Sigmoid colon (tissue), 7 donors: ENCODE data around the gene PSMA6. TPM values are rescaled to one million over a fixed set of nuclear protein-coding genes. Genes with fewer than 3 reads are reported as not detected.

Experiments used
- DNase-seq: peaks from one replicate; pipeline ENCODE4 v3.0.0-alpha.2; 2019
- H3K27ac ChIP-seq, 4 donors: fragments of 200-600 bp; sonication (generic); one replicate each; pipeline ENCODE4 v1.5.1; 2016 to 2019; ENCODE audit warnings: mild to moderate bottlenecking in 1 of 4
- H3K27me3 ChIP-seq, 3 donors: fragments of 200-600 bp; sonication (generic); one replicate each; pipeline ENCODE4 v1.5.1; 2019; ENCODE audit warnings: mild to moderate bottlenecking in 1 of 3
- H3K36me3 ChIP-seq, 4 donors: fragments of 200-600 bp; sonication (generic); one replicate each; pipeline ENCODE4 v1.5.1; 2016 to 2019
- H3K4me1 ChIP-seq, 4 donors: fragments of 200-600 bp; sonication (generic); one replicate each; pipeline ENCODE4 v1.5.1; 2017 to 2019
- H3K4me3 ChIP-seq, 4 donors: fragments of 200-600 bp; sonication (generic); one replicate each; pipeline ENCODE4 v1.5.1; 2017 to 2019; ENCODE audit warnings: mild to moderate bottlenecking in 2 of 4, moderate library complexity in 1 of 4
- H3K9me3 ChIP-seq, 4 donors: fragments of 200-600 bp in 3 of 4; sonication (generic) in 3 of 4; one replicate each; pipeline versions ENCODE4 v1.5.1 to v1.6.1; 2013 to 2019
- EP300 ChIP-seq, 4 donors: sonication (generic); formaldehyde crosslinking; IDR thresholded peaks; one replicate each; pipeline ENCODE4 v1.6.1; 2017; ENCODE audit warnings: antibody characterized with exemption in 4 of 4
- POLR2A ChIP-seq, 2 donors: fragments of 450-650 bp; IDR thresholded peaks; one replicate each; pipeline ENCODE4 v1.6.1; 2016; ENCODE audit warnings: antibody characterized with exemption in 2 of 2, mild to moderate bottlenecking in 2 of 2, moderate library complexity in 2 of 2
- POLR2AphosphoS5 ChIP-seq, 4 donors: sonication (generic); formaldehyde crosslinking; IDR thresholded peaks; one replicate each; pipeline ENCODE4 v1.6.1; 2017; ENCODE audit warnings: antibody characterized with exemption in 4 of 4
- WGBS, 2 donors: extraction: QIAGEN DNeasy Blood & Tissue Kit; methylation state at CpG; one replicate each; pipeline ENCODE4 v1.1.7; 2013; 5-methylcytosine and 5-hydroxymethylcytosine counted together
- intact Hi-C: fragments of 100-400 bp; cut with DNase I; formaldehyde crosslinking; loops from one replicate; pipeline ENCODE4 v1.15.1; 2023
- polyA plus RNA-seq, 3 donors: library from polyadenylated mRNA; stranded (reverse); fragments of 200-250 nt; gene quantifications; one replicate each; pipeline ENCODE4 v1.2.3, GENCODE V29; 2013
- total RNA-seq, 4 donors: library from RNA; depleted of rRNA; stranded (reverse); fragments of >200 nt; gene quantifications; one replicate each; pipeline ENCODE4 v1.1.0, GENCODE V29; 2016
- TF ChIP-seq, protein P1 (sequence below), 4 experiments: fragments of 450-650 bp in 3 of 4; fragments of 200-600 bp in 1 of 4; IDR thresholded peaks; one replicate each; pipeline ENCODE4 v1.5.1; 2016 to 2019; ENCODE audit warnings: antibody characterized with exemption in 4 of 4, mild to moderate bottlenecking in 3 of 4, moderate library complexity in 2 of 4
- donor health status: healthy with polysubstance abuse.
- donor health status: Bipolar disorder and iron deficiency.
- donor health status: healthy.

Gene PSMA6
- total and polyA plus RNA-seq, 7 donors: 104 to 344 (median 203) TPM

DNA sequence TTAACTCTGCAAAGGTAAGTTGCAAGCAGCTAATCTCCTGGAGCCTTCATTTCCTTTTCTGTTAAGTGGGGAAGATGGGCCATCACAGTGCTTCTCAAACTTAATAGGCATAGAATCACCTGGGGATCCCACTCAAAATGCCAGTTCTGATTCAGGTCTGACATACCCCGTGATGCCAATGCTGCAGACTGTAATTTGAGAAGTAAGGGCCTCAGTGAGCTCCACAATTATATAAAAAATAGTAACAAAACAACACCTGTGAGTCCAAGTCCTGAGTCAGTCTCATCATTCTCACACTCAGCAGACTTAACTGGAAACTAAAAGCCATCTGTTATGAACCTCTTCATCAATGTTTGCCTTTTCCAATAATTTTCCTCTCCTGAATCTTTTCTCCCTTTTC, 10.8 kb upstream of the PSMA6 start:
- H3K4me1 ChIP-seq: no peaks in the 10 kb centered on the region
- H3K27ac ChIP-seq: no peak overlapping the region
- intact Hi-C loops: loop anchor here (10.0 kb wide), 1 partner anchor 67 kb away; no protein-coding TSS in a partner anchor
- 76 to 94% methylated on average over 1 of the region's 1 CpG for WGBS, 2 donors
- H3K9me3 ChIP-seq: no peaks in the 10 kb centered on the region
- H3K27me3 ChIP-seq: no peaks in the 10 kb centered on the region
- DNase-seq: no peak
- TF ChIP-seq EP300 (IDR thresholded peaks at IDR 0.05) (no peak), POLR2A (IDR thresholded peaks at IDR 0.05) (no peak), POLR2AphosphoS5 (IDR thresholded peaks at IDR 0.05) (no peak)
- TF ChIP-seq, protein P1, sequence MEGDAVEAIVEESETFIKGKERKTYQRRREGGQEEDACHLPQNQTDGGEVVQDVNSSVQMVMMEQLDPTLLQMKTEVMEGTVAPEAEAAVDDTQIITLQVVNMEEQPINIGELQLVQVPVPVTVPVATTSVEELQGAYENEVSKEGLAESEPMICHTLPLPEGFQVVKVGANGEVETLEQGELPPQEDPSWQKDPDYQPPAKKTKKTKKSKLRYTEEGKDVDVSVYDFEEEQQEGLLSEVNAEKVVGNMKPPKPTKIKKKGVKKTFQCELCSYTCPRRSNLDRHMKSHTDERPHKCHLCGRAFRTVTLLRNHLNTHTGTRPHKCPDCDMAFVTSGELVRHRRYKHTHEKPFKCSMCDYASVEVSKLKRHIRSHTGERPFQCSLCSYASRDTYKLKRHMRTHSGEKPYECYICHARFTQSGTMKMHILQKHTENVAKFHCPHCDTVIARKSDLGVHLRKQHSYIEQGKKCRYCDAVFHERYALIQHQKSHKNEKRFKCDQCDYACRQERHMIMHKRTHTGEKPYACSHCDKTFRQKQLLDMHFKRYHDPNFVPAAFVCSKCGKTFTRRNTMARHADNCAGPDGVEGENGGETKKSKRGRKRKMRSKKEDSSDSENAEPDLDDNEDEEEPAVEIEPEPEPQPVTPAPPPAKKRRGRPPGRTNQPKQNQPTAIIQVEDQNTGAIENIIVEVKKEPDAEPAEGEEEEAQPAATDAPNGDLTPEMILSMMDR (IDR thresholded peaks at IDR 0.05): no peak
- H3K4me3 ChIP-seq: no peak overlapping the region
- H3K36me3 ChIP-seq: no peaks in the 10 kb centered on the region

DNA sequence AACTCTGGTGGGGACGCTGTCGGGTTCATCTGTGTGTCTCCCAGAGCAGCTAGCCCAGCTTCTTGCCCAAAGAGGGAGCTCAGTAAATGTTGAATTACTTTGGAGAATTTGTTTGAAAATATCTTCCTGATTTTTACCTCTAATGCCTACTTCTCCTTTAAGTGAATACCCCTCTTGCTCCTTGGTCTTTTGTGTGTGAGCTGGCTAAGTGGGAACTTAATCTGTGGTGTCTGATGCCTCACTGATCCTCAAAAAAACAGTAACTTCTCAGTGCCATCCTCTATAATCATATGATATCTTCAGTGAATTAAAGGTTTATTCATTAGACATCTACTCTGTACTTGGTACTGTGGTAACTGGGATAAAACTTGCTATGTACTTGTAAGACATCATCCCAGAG, 7.7 kb upstream of the PSMA6 start:
- DNase-seq: no peak
- no peaks in the 10 kb centered on the region for H3K36me3 ChIP-seq
- intact Hi-C loops: loop anchor here (10.0 kb wide), 1 partner anchor 70 kb away; no protein-coding TSS in a partner anchor
- no peaks in the 10 kb centered on the region for H3K4me1 ChIP-seq
- H3K9me3 ChIP-seq: no peaks in the 10 kb centered on the region
- H3K4me3 ChIP-seq: no peak overlapping the region
- TF ChIP-seq EP300 (IDR thresholded peaks at IDR 0.05) (no peak), POLR2AphosphoS5 (IDR thresholded peaks at IDR 0.05) (no peak), POLR2A (IDR thresholded peaks at IDR 0.05) (no peak)
- TF ChIP-seq, protein P1 (IDR thresholded peaks at IDR 0.05): no peak
- WGBS, 2 donors: 93 to 95% methylated on average over 2 of the region's 2 CpGs
- H3K27ac ChIP-seq: no peak overlapping the region
- H3K27me3 ChIP-seq: no peaks in the 10 kb centered on the region

DNA sequence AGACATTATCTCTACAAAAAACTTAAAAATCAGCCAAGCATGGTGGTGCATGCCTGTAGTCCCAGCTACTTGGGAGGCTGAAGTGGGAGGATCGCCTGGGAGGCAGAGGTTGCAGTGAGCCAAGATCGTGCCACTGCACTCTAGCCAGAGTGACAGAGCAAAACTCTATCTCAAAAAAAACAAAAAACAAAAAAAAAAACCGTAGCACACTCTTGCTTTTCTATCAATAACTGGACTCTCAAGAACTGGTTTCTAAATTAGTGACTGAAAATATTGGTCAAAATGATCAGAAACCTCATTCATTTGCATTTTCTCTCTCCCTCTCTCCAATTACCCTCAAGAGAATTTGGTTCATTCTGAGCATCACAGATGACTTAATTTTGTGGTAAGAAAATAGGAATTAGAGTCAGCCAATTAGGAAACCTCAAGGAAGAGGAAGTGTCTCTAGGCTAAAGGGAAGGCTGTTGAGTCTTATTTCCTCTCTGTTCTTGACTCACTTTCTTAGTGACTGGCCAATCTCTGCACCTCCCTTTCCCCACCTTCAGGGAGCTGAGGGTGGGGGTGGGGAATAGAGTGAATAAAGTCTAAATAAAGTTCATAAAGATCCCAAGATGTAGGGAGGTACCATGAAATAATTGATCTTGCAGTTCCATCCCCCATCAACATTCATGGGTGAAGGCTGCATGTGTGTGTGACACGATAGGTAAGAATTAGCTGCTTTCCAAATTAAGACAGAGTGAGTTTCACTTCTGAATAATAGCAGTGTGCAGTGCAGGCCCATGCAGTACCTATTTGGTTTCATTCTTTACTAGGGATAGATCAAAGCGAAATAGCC, 6.8 kb upstream of the PSMA6 start:
- Histone ChIP-seq H3K4me1 (no peaks in the 10 kb centered on the region), H3K4me3 (no peak overlapping the region), H3K27ac (peak overlapping the region in 1 of 4 donors; percentile 14), H3K27me3 (no peaks in the 10 kb centered on the region), H3K9me3 (no peaks in the 10 kb centered on the region), H3K36me3 (no peaks in the 10 kb centered on the region)
- DNase-seq: no peak
- intact Hi-C loops: loop anchor here (10.0 kb wide), 1 partner anchor 71 kb away; no protein-coding TSS in a partner anchor
- WGBS, 2 donors: 57 to 83% methylated on average over 5 of the region's 5 CpGs
- TF ChIP-seq EP300 (IDR thresholded peaks at IDR 0.05) (no peak), POLR2A (IDR thresholded peaks at IDR 0.05) (no peak), POLR2AphosphoS5 (IDR thresholded peaks at IDR 0.05) (no peak)
- TF ChIP-seq, protein P1 (IDR thresholded peaks at IDR 0.05): no peak

GRCh38 chr14:35286003-35286600, 6.1 kb upstream of the PSMA6 start:
- no peaks in the 10 kb centered on the region for H3K36me3 ChIP-seq
- intact Hi-C loops: loop anchor here (10.0 kb wide), 1 partner anchor 71 kb away; no protein-coding TSS in a partner anchor
- 47 to 87% methylated on average over 8 of the region's 8 CpGs for WGBS, 2 donors

More at GRCh38 chr14:35286003-35286600, 6.1 kb upstream of the PSMA6 start:
- Histone ChIP-seq H3K4me3 (no peak overlapping the region), H3K4me1 (peaks cover 0 to 2% (median 0%) of the 10 kb centered on the region in 4 donors), H3K9me3 (no peaks in the 10 kb centered on the region), H3K27ac (peak overlapping the region in 1 of 4 donors; percentile 14), H3K27me3 (no peaks in the 10 kb centered on the region)
- no peak for DNase-seq
- TF ChIP-seq POLR2A (IDR thresholded peaks at IDR 0.05): no peak
- TF ChIP-seq, protein P1 (IDR thresholded peaks at IDR 0.05): no peak
